Measurements from ENCODE around the gene TMEM229B.

Gene TMEM229B

GRCh38 chr14:67487937-67488893 is at the start of gene TMEM229B:
TSS of gene TMEM229B (minus strand) at chr14:67488721. CDS start at chr14:67473923, 14,798 bp downstream.
- DNase-seq: peak; percentile 49

GRCh38 chr14:67537736-67538135 is 49.2 kb upstream of the TMEM229B start:
- no peak for DNase-seq

- no peak for DNase-seq
Observed at GRCh38 chr14:67536087-67536486, 47.6 kb upstream of the TMEM229B start.

GRCh38 chr14:67533754-67534085 is 45.2 kb upstream of the TMEM229B start:
- DNase-seq: no peak

GRCh38 chr14:67532998-67533753 is 44.7 kb upstream of the TMEM229B start, which contains the start of gene PLEKHH1:
TSS of gene PLEKHH1 (plus strand) at chr14:67533290. CDS start at chr14:67541868, 8,578 bp downstream.
- peak; percentile 63 for DNase-seq

GRCh38 chr14:67532606-67532997 is 44.1 kb upstream of the TMEM229B start:
- DNase-seq: no peak

GRCh38 chr14:67529947-67530935 is 41.7 kb upstream of the TMEM229B start:
- no peak for DNase-seq

- DNase-seq: no peak
Observed at GRCh38 chr14:67528276-67528675, 39.8 kb upstream of the TMEM229B start.

- DNase-seq: no peak
Observed at GRCh38 chr14:67527756-67528155, 39.2 kb upstream of the TMEM229B start.

- peak; percentile 17 for DNase-seq
Observed at GRCh38 chr14:67526676-67527459, 38.3 kb upstream of the TMEM229B start.

- no peak for DNase-seq
Observed at GRCh38 chr14:67526181-67526580, 37.7 kb upstream of the TMEM229B start.

- no peak for DNase-seq
Observed at GRCh38 chr14:67525389-67525788, 36.9 kb upstream of the TMEM229B start.

GRCh38 chr14:67524634-67524963 is 36.1 kb upstream of the TMEM229B start:
- no peak for DNase-seq

GRCh38 chr14:67523764-67524633 is 35.5 kb upstream of the TMEM229B start:
- DNase-seq: no peak

GRCh38 chr14:67522270-67522669 is 33.7 kb upstream of the TMEM229B start:
- no peak for DNase-seq

GRCh38 chr14:67520482-67520881 is 32.0 kb upstream of the TMEM229B start:
- no peak for DNase-seq

- DNase-seq: no peak
Observed at GRCh38 chr14:67519406-67519805, 30.9 kb upstream of the TMEM229B start.

GRCh38 chr14:67517083-67517482 is 28.6 kb upstream of the TMEM229B start:
- DNase-seq: no peak

GRCh38 chr14:67516676-67517075 is 28.2 kb upstream of the TMEM229B start:
- DNase-seq: no peak

- DNase-seq: peak; percentile 52
Observed at GRCh38 chr14:67515386-67516079, 27.0 kb upstream of the TMEM229B start.

Data from stimulated activated CD4-positive, alpha-beta T cell treated with anti-CD3 and anti-CD28 coated beads, Interleukin-12 subunit alpha, Interleukin-12 subunit beta, amount 100 ng/mL, for 4 hours (primary cell).